Liver (tissue), 3 donors: Measurements from ENCODE around the gene DNAJC2.

Experiments used
- CTCF ChIP-seq: fragments of 150-350 bp; IDR thresholded peaks from 2 replicates; pipeline ENCODE4 v1.5.1; 2017; ENCODE audit warnings: improper control_type of control experiment, low read depth, low read length; ENCODE audit not compliant: missing input control
- REST ChIP-seq: IDR thresholded peaks from 2 replicates; pipeline ENCODE4 v1.6.1; 2016; ENCODE audit warnings: antibody characterized with exemption, mild to moderate bottlenecking
- RXRA ChIP-seq, 2 donors: IDR thresholded peaks; 2 replicates each; pipeline ENCODE4 v1.6.1; 2017 to 2018; ENCODE audit warnings: antibody characterized with exemption in 2 of 2, mild to moderate bottlenecking in 1 of 2
- TAF1 ChIP-seq: conservative IDR thresholded peaks from 2 replicates; pipeline ENCODE4 v1.6.1; 2016; ENCODE audit warnings: antibody characterized with exemption, mild to moderate bottlenecking
- YY1 ChIP-seq: IDR thresholded peaks from 2 replicates; pipeline ENCODE4 v1.6.1; 2016; ENCODE audit warnings: antibody characterized with exemption, mild to moderate bottlenecking
- donor health status: healthy.
- donor health status: healthy.

GRCh38 chr7:103346396-103346795, 1.8 kb upstream of the DNAJC2 start:
- TF ChIP-seq CTCF (no peak), TAF1 (no peak), YY1 (no peak), REST (no peak), RXRA (IDR thresholded peaks at IDR 0.05) (no peak)
